ENCODE measurements around the gene NPC1.

GRCh38 chr18:23573020-23573419 lies 13.3 kb downstream of the NPC1 start:
- TF ChIP-seq EZH2 (IDR thresholded peaks at IDR 0.05; ENCODE audit: borderline replicate concordance, low read length) (no peak), CTCF (IDR thresholded peaks at IDR 0.05; ENCODE audit: low read length) (no peak)
